A673 (cell line): ENCODE measurements around the gene SPECC1.

Experiments used
- EZH2 ChIP-seq: fragments of 200-600 bp; sonication (generic); IDR thresholded peaks from 2 replicates; pipeline ENCODE4 v1.6.1; 2017; ENCODE audit warnings: borderline replicate concordance, low read depth, mild to moderate bottlenecking, mixed read lengths, antibody characterized with exemption, low read length; ENCODE audit not compliant: poor library complexity, severe bottlenecking
- TF ChIP-seq, protein P1 (sequence below): fragments of 300-800, 200-600 bp; sonication (generic); conservative IDR thresholded peaks from 2 replicates; pipeline ENCODE4 v1.5.1; 2017; ENCODE audit warnings: low read depth, mild to moderate bottlenecking, antibody characterized with exemption, low read length, moderate library complexity, mixed read lengths

DNA sequence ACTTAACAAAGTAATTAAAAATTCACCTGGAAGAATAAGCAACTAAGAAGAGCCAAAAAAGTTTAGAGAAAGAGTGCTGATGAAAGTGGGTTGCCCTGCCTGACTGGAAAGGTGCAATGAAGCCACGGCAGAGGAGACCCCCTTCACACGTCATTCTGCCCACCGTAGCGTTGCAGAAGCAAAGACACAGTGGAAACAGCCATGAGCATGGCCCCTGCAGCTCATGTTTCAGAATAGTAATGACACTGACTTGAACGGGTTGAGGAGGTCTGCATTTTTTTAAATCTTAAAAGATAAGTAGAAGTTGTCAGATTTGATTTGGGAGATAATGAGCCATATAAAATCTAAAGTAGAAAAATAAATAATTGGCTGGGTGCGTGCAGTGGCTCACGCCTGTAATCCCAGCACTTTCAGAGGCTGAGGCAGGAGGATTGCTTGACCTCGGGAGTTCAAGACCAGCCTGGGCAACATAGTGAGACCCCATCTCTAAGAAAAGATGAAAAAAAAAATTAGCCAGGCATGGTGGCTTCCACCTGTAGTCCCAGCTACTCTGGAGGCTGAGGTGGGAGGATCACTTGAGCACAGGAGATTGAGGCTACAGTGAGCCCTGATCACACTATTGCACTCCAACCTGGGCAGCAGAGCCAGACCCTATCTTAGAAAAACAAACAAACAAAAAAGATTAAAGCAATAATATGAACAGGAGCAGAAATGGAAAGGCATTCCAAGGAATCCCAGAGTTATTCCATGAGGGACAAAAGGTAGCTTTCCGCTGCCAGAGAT is 273.6 kb downstream of the SPECC1 start:
- TF ChIP-seq, protein P1, sequence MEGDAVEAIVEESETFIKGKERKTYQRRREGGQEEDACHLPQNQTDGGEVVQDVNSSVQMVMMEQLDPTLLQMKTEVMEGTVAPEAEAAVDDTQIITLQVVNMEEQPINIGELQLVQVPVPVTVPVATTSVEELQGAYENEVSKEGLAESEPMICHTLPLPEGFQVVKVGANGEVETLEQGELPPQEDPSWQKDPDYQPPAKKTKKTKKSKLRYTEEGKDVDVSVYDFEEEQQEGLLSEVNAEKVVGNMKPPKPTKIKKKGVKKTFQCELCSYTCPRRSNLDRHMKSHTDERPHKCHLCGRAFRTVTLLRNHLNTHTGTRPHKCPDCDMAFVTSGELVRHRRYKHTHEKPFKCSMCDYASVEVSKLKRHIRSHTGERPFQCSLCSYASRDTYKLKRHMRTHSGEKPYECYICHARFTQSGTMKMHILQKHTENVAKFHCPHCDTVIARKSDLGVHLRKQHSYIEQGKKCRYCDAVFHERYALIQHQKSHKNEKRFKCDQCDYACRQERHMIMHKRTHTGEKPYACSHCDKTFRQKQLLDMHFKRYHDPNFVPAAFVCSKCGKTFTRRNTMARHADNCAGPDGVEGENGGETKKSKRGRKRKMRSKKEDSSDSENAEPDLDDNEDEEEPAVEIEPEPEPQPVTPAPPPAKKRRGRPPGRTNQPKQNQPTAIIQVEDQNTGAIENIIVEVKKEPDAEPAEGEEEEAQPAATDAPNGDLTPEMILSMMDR = no peak
- TF ChIP-seq EZH2 = no peak
